HEK293T (cell line): ENCODE results near the gene PPP2R5A.

Source experiments
- CTCF ChIA-PET: fragments of 350-600 bp; formaldehyde crosslinking; extraction: SDS; loops from one replicate; lab custom pipeline; 2021; ENCODE audit warnings: antibody characterized with exemption, inconsistent platforms; lab: Yijun Ruan, JAX
- POLR2A ChIA-PET: fragments of 350-600 bp; formaldehyde crosslinking; extraction: SDS; loops from one replicate; lab custom pipeline; 2020; ENCODE audit warnings: antibody characterized with exemption, inconsistent platforms; lab: Yijun Ruan, JAX
- DNase-seq: peaks from one replicate; pipeline ENCODE4 v3.0.0; 2012; ENCODE audit warnings: mixed read lengths; ENCODE audit errors: extremely low spot score
- ARNT ChIP-seq: fragments of 450-650 bp; IDR thresholded peaks from 2 replicates; pipeline ENCODE4 v1.6.1; 2017; ENCODE audit warnings: mild to moderate bottlenecking
- BHLHE40 ChIP-seq: fragments of 450-650 bp; IDR thresholded peaks from 2 replicates; pipeline ENCODE4 v1.6.1; 2016; ENCODE audit warnings: mild to moderate bottlenecking, moderate library complexity, borderline replicate concordance
- CTBP1 ChIP-seq: fragments of 450-650 bp; IDR thresholded peaks from 2 replicates; pipeline ENCODE4 v1.6.1; 2016; ENCODE audit warnings: borderline replicate concordance
- ELF4 ChIP-seq: fragments of 450-650 bp; IDR thresholded peaks from 2 replicates; pipeline ENCODE4 v1.6.1; 2017; ENCODE audit warnings: antibody characterized with exemption
- FOXA1 ChIP-seq: fragments of 450-650 bp; IDR thresholded peaks from 2 replicates; pipeline ENCODE4 v1.6.1; 2016; ENCODE audit warnings: mild to moderate bottlenecking
- FOXK2 ChIP-seq: fragments of 450-650 bp; IDR thresholded peaks from 2 replicates; pipeline ENCODE4 v1.6.1; 2016; ENCODE audit warnings: mild to moderate bottlenecking
- FOXM1 ChIP-seq: fragments of 450-650 bp; IDR thresholded peaks from 2 replicates; pipeline ENCODE4 v1.6.1; 2017; ENCODE audit warnings: mild to moderate bottlenecking, borderline replicate concordance
- HDGF ChIP-seq: fragments of 450-650 bp; IDR thresholded peaks from 2 replicates; pipeline ENCODE4 v1.6.1; 2017; ENCODE audit warnings: antibody characterized with exemption, borderline replicate concordance
- L3MBTL2 ChIP-seq: fragments of 450-650 bp; conservative IDR thresholded peaks from 2 replicates; pipeline ENCODE4 v1.6.1; 2016; ENCODE audit warnings: mild to moderate bottlenecking
- LEF1 ChIP-seq: fragments of 450-650 bp; IDR thresholded peaks from 2 replicates; pipeline ENCODE4 v1.6.1; 2017; ENCODE audit warnings: mild to moderate bottlenecking, borderline replicate concordance
- NFRKB ChIP-seq: fragments of 450-650 bp; IDR thresholded peaks from 2 replicates; pipeline ENCODE4 v1.6.1; 2016; ENCODE audit warnings: mild to moderate bottlenecking, moderate library complexity
- SP1 ChIP-seq: fragments of 450-650 bp; IDR thresholded peaks from 2 replicates; pipeline ENCODE4 v1.6.1; 2017
- SUZ12 ChIP-seq: fragments of 450-650 bp; IDR thresholded peaks from 2 replicates; pipeline ENCODE4 v1.6.1; 2016; ENCODE audit warnings: mild to moderate bottlenecking
- TARDBP ChIP-seq: fragments of 450-650 bp; IDR thresholded peaks from 2 replicates; pipeline ENCODE4 v1.6.1; 2016
- ZNF384 ChIP-seq: fragments of 450-650 bp; IDR thresholded peaks from 2 replicates; pipeline ENCODE4 v1.6.1; 2016
- TF ChIP-seq, protein P1 (sequence below): fragments of 450-650 bp; IDR thresholded peaks from 2 replicates; pipeline ENCODE4 v1.6.1; 2016

Gene PPP2R5A

DNA sequence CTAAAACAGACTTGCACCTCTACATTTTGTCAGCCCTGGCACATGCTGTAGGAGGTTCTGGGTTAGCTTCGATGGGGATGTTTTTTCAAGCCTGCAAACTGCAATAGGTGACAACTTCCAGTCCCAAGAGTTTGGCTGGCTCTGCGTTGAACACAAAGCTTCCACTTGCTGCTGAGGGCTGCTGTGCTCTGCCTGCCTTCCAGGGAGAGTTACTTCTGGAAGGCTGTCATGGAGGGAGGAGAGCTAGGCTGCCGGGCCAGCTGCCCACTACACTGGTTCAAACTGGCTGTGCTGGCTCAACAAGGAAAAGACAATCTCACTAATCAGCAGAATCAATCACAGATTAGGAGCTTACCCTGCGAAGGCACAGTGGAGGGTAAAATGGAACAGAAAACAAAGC is 46.7 kb upstream of the PPP2R5A start:
- no peak for DNase-seq
- ChIA-PET CTCF (no interaction called here), POLR2A (no interaction called here)
- TF ChIP-seq ELF4 (no peak), SUZ12 (no peak), FOXK2 (no peak), SP1 (no peak), ZNF384 (no peak), ARNT (no peak), HDGF (no peak), LEF1 (no peak), FOXA1 (no peak), FOXM1 (no peak), NFRKB (no peak), L3MBTL2 (no peak), CTBP1 (no peak)
- TF ChIP-seq, protein P1, sequence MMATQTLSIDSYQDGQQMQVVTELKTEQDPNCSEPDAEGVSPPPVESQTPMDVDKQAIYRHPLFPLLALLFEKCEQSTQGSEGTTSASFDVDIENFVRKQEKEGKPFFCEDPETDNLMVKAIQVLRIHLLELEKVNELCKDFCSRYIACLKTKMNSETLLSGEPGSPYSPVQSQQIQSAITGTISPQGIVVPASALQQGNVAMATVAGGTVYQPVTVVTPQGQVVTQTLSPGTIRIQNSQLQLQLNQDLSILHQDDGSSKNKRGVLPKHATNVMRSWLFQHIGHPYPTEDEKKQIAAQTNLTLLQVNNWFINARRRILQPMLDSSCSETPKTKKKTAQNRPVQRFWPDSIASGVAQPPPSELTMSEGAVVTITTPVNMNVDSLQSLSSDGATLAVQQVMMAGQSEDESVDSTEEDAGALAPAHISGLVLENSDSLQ: no peak

DNA sequence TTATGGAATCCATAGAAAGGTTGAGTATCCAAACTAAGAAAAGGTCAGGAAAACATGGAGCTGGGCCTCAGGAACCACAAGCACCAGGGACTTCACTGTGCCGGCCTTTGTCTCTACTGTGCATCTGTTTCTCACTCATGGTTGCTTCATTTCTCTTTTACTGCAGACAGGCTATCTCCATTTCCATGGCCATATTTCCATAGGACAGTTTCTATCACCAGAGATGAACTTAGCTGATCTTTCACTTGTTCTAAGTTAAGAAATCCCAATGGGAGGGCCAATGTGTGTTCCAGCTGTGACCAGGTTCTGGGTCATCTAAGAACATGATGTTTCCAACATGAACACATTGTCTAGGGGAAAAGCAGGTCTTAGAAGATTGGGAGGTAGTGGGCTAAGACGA is 43.7 kb upstream of the PPP2R5A start:
- no peak for DNase-seq
- CTCF ChIA-PET: no interaction called here
- POLR2A ChIA-PET: no interaction called here
- TF ChIP-seq, protein P1: no peak
- TF ChIP-seq SUZ12 (no peak), NFRKB (no peak), ARNT (no peak), L3MBTL2 (no peak), LEF1 (no peak), CTBP1 (no peak), FOXA1 (no peak), ZNF384 (no peak), SP1 (no peak), FOXM1 (no peak)

DNA sequence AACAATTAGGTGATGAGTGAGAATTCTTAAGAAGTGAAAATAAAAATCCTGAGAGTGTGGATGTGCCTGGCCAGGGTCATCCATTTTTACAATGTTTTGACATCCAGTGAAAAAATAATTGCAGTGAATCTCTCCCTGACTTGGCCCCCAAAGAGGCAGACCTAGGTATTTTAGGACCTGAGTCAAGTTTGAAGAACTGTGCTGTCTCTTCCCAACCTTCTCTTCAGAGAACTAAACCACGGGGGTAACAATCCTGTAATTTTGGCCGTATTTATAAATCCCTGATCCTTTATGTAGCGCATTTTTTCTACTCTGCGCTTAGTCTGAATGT is 43.3 kb upstream of the PPP2R5A start:
- POLR2A ChIA-PET: no interaction called here
- no peak for DNase-seq
- CTCF ChIA-PET: no interaction called here
- no peak for TF ChIP-seq ARNT

DNA sequence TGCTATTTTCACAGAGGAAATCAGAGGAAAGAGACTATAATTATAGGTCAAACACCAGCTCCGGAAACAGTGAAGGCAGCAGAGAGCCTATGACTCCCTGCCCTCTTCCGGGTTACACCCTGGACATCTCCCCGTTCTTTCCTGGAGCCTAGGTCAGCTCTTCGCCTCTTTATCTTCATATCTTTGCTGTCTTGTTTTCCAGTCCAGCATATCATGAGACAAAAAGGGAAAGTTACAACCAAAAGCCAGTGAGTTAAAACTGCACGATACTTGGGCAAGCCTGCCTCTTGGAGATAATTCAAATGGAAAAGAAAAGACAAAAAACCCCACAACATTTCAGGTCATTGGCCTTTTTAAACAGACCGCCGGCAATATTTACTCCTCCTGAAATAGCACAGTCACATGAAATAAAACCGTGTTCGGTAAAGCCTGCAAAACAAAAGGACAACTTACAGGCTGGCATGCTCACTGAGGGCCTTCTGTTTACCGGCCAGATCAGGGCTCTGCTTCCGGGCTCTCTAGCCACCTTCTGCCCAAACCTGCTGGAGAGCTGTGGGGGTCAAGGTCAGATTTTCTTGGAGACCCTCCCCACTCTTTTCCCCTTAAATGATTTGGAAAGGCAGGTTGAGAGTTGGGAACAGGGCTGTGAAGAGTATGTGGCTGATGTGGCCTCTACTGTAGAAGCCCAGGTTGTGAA is 42.8 kb upstream of the PPP2R5A start:
- no peak for TF ChIP-seq ELF4
- no peak for TF ChIP-seq FOXK2
- TF ChIP-seq L3MBTL2: no peak
- no peak for TF ChIP-seq FOXA1
- TF ChIP-seq ZNF384: no peak
- no peak for TF ChIP-seq CTBP1
- TF ChIP-seq NFRKB: no peak
- no peak for TF ChIP-seq FOXM1
- no peak for TF ChIP-seq ARNT
- TF ChIP-seq, protein P1: no peak
- TF ChIP-seq TARDBP: no peak
- no peak for TF ChIP-seq HDGF
- no peak for TF ChIP-seq SP1
- TF ChIP-seq LEF1: no peak
- no peak for TF ChIP-seq SUZ12
- no peak for TF ChIP-seq BHLHE40
- DNase-seq: no peak
- CTCF ChIA-PET: no interaction called here
- POLR2A ChIA-PET: no interaction called here

DNA sequence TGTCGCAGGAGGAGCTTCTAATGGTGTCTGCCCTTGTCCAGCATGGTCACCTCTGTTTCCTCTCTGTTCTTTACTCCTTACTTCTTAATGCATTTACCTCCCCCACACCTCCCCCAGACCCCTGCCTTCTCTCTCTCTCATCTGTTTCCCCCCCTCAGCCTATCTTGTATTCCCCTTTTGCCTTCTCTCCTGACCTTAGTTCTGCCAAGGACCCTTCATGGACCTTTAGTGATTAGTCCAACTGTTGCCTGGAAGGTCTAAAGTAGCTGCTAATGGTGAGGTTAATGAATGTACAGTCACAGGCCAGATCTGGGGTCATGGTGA is 42.3 kb upstream of the PPP2R5A start:
- POLR2A ChIA-PET: no interaction called here
- CTCF ChIA-PET: interaction anchor here (1.1 kb wide), 1 partner anchor 15 kb away, joined by 4 read pairs; no protein-coding TSS in a partner anchor
- no peak for DNase-seq
- no peak for TF ChIP-seq BHLHE40
- TF ChIP-seq NFRKB: no peak
- no peak for TF ChIP-seq SP1
- TF ChIP-seq FOXA1: no peak
- TF ChIP-seq ZNF384: no peak
- TF ChIP-seq, protein P1: no peak
- TF ChIP-seq ARNT: no peak
- TF ChIP-seq SUZ12: no peak
- no peak for TF ChIP-seq CTBP1
- TF ChIP-seq LEF1: no peak
- no peak for TF ChIP-seq TARDBP
- TF ChIP-seq HDGF: no peak
- TF ChIP-seq L3MBTL2: no peak
- no peak for TF ChIP-seq ELF4
- TF ChIP-seq FOXK2: no peak
- TF ChIP-seq FOXM1: no peak

DNA sequence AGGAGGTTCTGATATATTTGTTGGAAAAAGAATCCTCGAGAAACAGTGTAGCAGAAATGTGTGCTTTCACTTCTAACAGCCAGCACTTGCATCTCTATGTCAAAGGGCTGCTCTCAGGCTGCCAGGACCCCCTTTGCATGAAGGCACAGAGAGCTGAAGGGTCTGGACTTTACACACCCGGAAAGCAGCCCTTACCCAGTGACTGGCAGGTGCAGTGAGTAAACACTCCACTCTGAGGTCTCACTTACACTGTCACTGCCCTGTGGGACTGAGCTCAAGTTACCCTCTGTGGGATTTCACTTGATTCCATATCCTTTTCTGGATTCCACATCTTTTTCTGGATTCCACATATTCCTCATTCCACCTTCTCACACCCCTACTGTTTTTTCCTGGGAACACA is 40.8 kb upstream of the PPP2R5A start:
- CTCF ChIA-PET: no interaction called here
- POLR2A ChIA-PET: no interaction called here
- TF ChIP-seq FOXM1 (no peak), SP1 (no peak), ELF4 (no peak), ZNF384 (no peak), ARNT (no peak), L3MBTL2 (no peak)
- TF ChIP-seq, protein P1: no peak
- no peak for DNase-seq
